GM21390 (cell line): ENCODE measurements around the gene ZNF346.

Experiments used
- ATAC-seq: cut with Tn5 transposase; IDR thresholded peaks from one replicate; pipeline ENCODE4 v1.9.1; 2021; ENCODE audit not compliant: unreplicated experiment

Gene ZNF346

GRCh38 chr5:177116631-177117373, 94.3 kb downstream of the ZNF346 start:
- ATAC-seq: peak; percentile 51

- no peak for ATAC-seq
Measured at GRCh38 chr5:177117441-177118045, 95.0 kb downstream of the ZNF346 start.

- no peak for ATAC-seq
Measured at GRCh38 chr5:177122566-177122965, 100.1 kb downstream of the ZNF346 start.

- peak; percentile 57 for ATAC-seq
Measured at GRCh38 chr5:177123789-177124485, 101.4 kb downstream of the ZNF346 start.

- ATAC-seq: peak; percentile 71
Measured at GRCh38 chr5:177124486-177124991, 102.0 kb downstream of the ZNF346 start.

- ATAC-seq: no peak
Measured at GRCh38 chr5:177126771-177127170, 104.3 kb downstream of the ZNF346 start.

- ATAC-seq: no peak
Measured at GRCh38 chr5:177128551-177128981, 106.1 kb downstream of the ZNF346 start.

- ATAC-seq: no peak
Measured at GRCh38 chr5:177130211-177131018, 107.9 kb downstream of the ZNF346 start.
